Endothelial cell of umbilical vein (primary cell): ENCODE data around the gene BNC2. TPM values are rescaled to one million over a fixed set of nuclear protein-coding genes. Genes with fewer than 3 reads are reported as not detected.

Experiments
- BruUV-seq: library from RNA; stranded (reverse); fragments of 400-500 nt; replicated peaks from 2 replicates; lab custom pipeline; 2021; lab: Mats Ljungman, UMichigan
- CTCF ChIA-PET: fragments of 300-600, 350-600 bp; sonication (Branson Sonifier 250); formaldehyde crosslinking; loops from one replicate; lab custom pipeline; 2021; ENCODE audit warnings: antibody characterized with exemption, inconsistent platforms; lab: Charles Lee
- POLR2A ChIA-PET: fragments of 300-600, 350-600 bp; sonication (Branson Sonifier 250); formaldehyde crosslinking; loops from one replicate; lab custom pipeline; 2021; ENCODE audit warnings: antibody characterized with exemption, inconsistent platforms; lab: Charles Lee
- DNase-seq: peaks from one replicate; pipeline ENCODE4 v3.0.0-alpha.2; 2011; ENCODE audit warnings: low read depth, low spot score
- FAIRE-seq: peaks from 2 replicates; lab custom pipeline; 2011; peaks lifted over from hg19 to GRCh38; lab: Jason Lieb, UNC
- H2AFZ ChIP-seq: 2 replicates; pipeline ENCODE4 v1.6.0; 2012; ENCODE audit warnings: low read depth, low read length, control low read depth, inconsistent platforms
- H3K27ac ChIP-seq: 2 replicates; pipeline ENCODE4 v1.5.1; 2011; ENCODE audit warnings: low read depth, mild to moderate bottlenecking, control low read depth, low read length, moderate library complexity; ENCODE audit not compliant: insufficient read depth
- H3K27me3 ChIP-seq, 2 experiments: 2 replicates each; pipeline versions ENCODE4 v1.6.0 to v1.6.1; 2011; ENCODE audit warnings: low read length in 2 of 2, mixed read lengths in 1 of 2; ENCODE audit not compliant: control insufficient read depth in 2 of 2, insufficient read depth in 2 of 2
- H3K36me3 ChIP-seq, 2 experiments: 2 replicates in 1 of 2; 3 replicates in 1 of 2; pipeline ENCODE4 v1.5.1; 2011; ENCODE audit warnings: low read length in 2 of 2, mild to moderate bottlenecking in 1 of 2, moderate library complexity in 1 of 2; ENCODE audit not compliant: control insufficient read depth in 2 of 2, insufficient read depth in 2 of 2; ENCODE audit errors: extremely low read depth in 1 of 2
- H3K4me1 ChIP-seq: 3 replicates; pipeline ENCODE4 v1.5.1; 2011; ENCODE audit warnings: mild to moderate bottlenecking, low read length; ENCODE audit not compliant: control insufficient read depth, insufficient read depth; ENCODE audit errors: extremely low read depth
- H3K4me2 ChIP-seq: 2 replicates; pipeline ENCODE4 v1.6.1; 2011; ENCODE audit warnings: low read length, control low read depth, mixed read lengths; ENCODE audit not compliant: insufficient read depth
- H3K4me3 ChIP-seq, 3 experiments: fragments of 200-600 bp in 1 of 3; sonication (generic), shearing (Covaris generic) in 1 of 3; replicated peaks in 1 of 3; 2 replicates each; pipeline ENCODE4 v1.5.1; 2011 to 2016; ENCODE audit warnings: control low read depth in 3 of 3, low read length in 3 of 3, mild to moderate bottlenecking in 2 of 3, inconsistent platforms in 1 of 3, low read depth in 1 of 3, moderate library complexity in 1 of 3; ENCODE audit not compliant: insufficient read depth in 1 of 3
- H3K79me2 ChIP-seq: 2 replicates; pipeline ENCODE4 v1.6.0; 2012; ENCODE audit warnings: low read length, inconsistent platforms; ENCODE audit not compliant: control insufficient read depth, insufficient read depth
- H3K9ac ChIP-seq: replicated peaks from 2 replicates; pipeline ENCODE3; 2011; ENCODE audit warnings: low read length, control low read depth; ENCODE audit not compliant: insufficient read depth; ENCODE audit errors: extremely low read depth
- H3K9me1 ChIP-seq: replicated peaks from 3 replicates; pipeline ENCODE4 v1.6.0; 2011; ENCODE audit warnings: mild to moderate bottlenecking, low read length; ENCODE audit not compliant: control insufficient read depth, insufficient read depth; ENCODE audit errors: extremely low read depth
- H3K9me3 ChIP-seq: replicated peaks from 2 replicates; pipeline ENCODE4 v1.5.1; 2012; ENCODE audit warnings: low read length, inconsistent platforms; ENCODE audit not compliant: control insufficient read depth, insufficient read depth
- H4K20me1 ChIP-seq: replicated peaks from 2 replicates; pipeline ENCODE3; 2011; ENCODE audit warnings: mild to moderate bottlenecking, low read length; ENCODE audit not compliant: control insufficient read depth, insufficient read depth; ENCODE audit errors: extremely low read depth
- EZH2 ChIP-seq: IDR thresholded peaks from 2 replicates; pipeline ENCODE4 v1.6.1; 2012; ENCODE audit warnings: borderline replicate concordance, low read depth, mild to moderate bottlenecking, moderate library complexity, low read length, inconsistent platforms; ENCODE audit not compliant: severe bottlenecking
- FOS ChIP-seq: IDR thresholded peaks from 2 replicates; pipeline ENCODE4 v1.6.1; 2011; ENCODE audit warnings: mild to moderate bottlenecking, low read length, moderate library complexity, borderline replicate concordance; ENCODE audit not compliant: insufficient read depth
- GATA2 ChIP-seq: IDR thresholded peaks from 2 replicates; pipeline ENCODE4 v1.7.0; 2011; ENCODE audit warnings: low read depth, mild to moderate bottlenecking, moderate library complexity, mixed read lengths, low read length; ENCODE audit not compliant: insufficient read length, insufficient read depth
- JUN ChIP-seq: IDR thresholded peaks from 2 replicates; pipeline ENCODE4 v1.6.1; 2011; ENCODE audit warnings: borderline replicate concordance, low read depth; ENCODE audit not compliant: insufficient read length, insufficient read depth
- MYC ChIP-seq: IDR thresholded peaks from one replicate; pipeline ENCODE4 v1.6.1; 2011; ENCODE audit warnings: mild to moderate bottlenecking, low read depth, low read length
- POLR2A ChIP-seq: IDR thresholded peaks from 2 replicates; pipeline ENCODE4 v1.6.1; 2012; ENCODE audit warnings: low read depth, mild to moderate bottlenecking, control low read depth, low read length
- POLR2AphosphoS5 ChIP-seq: IDR thresholded peaks from 2 replicates; pipeline ENCODE4 v1.6.1; 2012; ENCODE audit warnings: low read depth, mild to moderate bottlenecking, control low read depth, low read length, moderate library complexity; ENCODE audit not compliant: insufficient read depth
- dilution Hi-C: fragments of 300-500 bp; cut with MboI; formaldehyde crosslinking; loops from one replicate; pipeline ENCODE4 v1.15.0; 2019; ENCODE audit warnings: low sequenced_read_pairs; ENCODE audit not compliant: extremely low pct_ligation_motif_present
- intact Hi-C: fragments of 100-400 bp; cut with micrococcal nuclease; formaldehyde crosslinking; loops from one replicate; pipeline ENCODE4 v1.10.0; 2022
- polyA plus RNA-seq, 4 experiments: library from polyadenylated mRNA; depleted of rRNA in 3 of 4; stranded (reverse) in 3 of 4; unstranded in 1 of 4; fragments of >200 nt; gene quantifications; 2 replicates each; pipeline versions ENCODE4 v1.2.1 to v1.2.3, GENCODE V29; 2011 to 2012; ENCODE audit warnings: missing spikeins in 1 of 4
- total RNA-seq: library from RNA; stranded (reverse); gene quantifications from 2 replicates; pipeline ENCODE4 v1.2.3, GENCODE V29; 2021
- TF ChIP-seq, protein P1 (sequence below), 2 donors: IDR thresholded peaks; 1 replicate in 1 of 2; 2 replicates in 1 of 2; pipeline ENCODE4 v1.5.1; 2011; ENCODE audit warnings: low read length in 2 of 2, mild to moderate bottlenecking in 2 of 2, moderate library complexity in 2 of 2, control low read depth in 1 of 2, inconsistent platforms in 1 of 2, low read depth in 1 of 2; ENCODE audit not compliant: insufficient read depth in 1 of 2; ENCODE audit errors: extremely low read depth in 1 of 2
- TF ChIP-seq, protein P2 (sequence below): IDR thresholded peaks from 2 replicates; pipeline ENCODE4 v1.6.1; 2011; ENCODE audit not compliant: insufficient read depth, insufficient read length

The BNC2 gene
- total and polyA plus RNA-seq, 2 donors (not counting 3 experiments of a cell fraction or from before 2014, with no cell fraction given): 12.1 to 34.3 TPM

DNA sequence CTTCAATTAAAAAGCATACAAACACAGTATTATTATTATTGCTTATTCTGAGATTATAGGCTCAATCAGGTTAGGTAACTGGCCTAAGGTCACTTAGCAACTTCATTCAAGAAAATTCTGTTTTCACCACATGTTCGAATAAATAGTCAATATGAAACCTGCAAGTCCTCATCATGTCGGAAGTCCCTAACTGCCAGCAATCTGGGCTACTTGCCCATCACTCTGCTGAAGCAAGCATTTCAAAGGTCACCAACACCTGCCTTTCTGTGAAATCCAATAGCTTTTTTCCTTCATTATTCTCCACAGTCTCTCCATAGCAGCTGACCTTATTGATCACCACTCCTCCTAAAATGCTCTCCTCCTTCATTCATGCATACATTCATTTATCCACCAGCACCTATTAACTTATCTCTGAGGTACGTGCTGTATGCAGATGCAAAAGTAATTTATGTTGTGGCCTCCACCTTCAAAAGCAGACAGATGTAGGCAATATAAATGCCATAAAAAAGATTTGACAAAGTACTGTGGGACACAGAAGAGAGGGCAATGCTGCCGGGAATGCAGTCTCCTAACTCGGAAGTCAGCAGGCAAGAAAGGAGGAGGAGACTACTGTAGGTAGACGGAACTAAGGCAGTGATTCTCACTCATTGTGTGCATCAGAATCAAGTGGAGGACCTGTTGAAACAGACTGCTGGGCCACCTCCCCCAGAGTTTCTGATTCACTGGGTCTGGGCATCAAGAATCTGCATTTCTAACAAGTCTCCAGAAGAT, 310.9 kb downstream of the BNC2 start:
- CTCF ChIA-PET: no interaction called here
- Histone ChIP-seq H3K9me1 (no peaks in the 10 kb centered on the region), H4K20me1 (no peaks in the 10 kb centered on the region), H3K4me3 (no peak overlapping the region), H3K9me3 (no peaks in the 10 kb centered on the region), H3K36me3 (no peaks in the 10 kb centered on the region), H3K27me3 (no peaks in the 10 kb centered on the region), H3K4me2 (no peak overlapping the region), H3K9ac (no peak overlapping the region), H3K4me1 (no peaks in the 10 kb centered on the region), H3K27ac (no peak overlapping the region), H2AFZ (no peak overlapping the region), H3K79me2 (no peaks in the 10 kb centered on the region)
- DNase-seq (no peak), FAIRE-seq (no peak)
- TF ChIP-seq MYC (no peak), POLR2AphosphoS5 (no peak), FOS (no peak), GATA2 (no peak), POLR2A (no peak), EZH2 (no peak), JUN (no peak)
- TF ChIP-seq, protein P1, sequence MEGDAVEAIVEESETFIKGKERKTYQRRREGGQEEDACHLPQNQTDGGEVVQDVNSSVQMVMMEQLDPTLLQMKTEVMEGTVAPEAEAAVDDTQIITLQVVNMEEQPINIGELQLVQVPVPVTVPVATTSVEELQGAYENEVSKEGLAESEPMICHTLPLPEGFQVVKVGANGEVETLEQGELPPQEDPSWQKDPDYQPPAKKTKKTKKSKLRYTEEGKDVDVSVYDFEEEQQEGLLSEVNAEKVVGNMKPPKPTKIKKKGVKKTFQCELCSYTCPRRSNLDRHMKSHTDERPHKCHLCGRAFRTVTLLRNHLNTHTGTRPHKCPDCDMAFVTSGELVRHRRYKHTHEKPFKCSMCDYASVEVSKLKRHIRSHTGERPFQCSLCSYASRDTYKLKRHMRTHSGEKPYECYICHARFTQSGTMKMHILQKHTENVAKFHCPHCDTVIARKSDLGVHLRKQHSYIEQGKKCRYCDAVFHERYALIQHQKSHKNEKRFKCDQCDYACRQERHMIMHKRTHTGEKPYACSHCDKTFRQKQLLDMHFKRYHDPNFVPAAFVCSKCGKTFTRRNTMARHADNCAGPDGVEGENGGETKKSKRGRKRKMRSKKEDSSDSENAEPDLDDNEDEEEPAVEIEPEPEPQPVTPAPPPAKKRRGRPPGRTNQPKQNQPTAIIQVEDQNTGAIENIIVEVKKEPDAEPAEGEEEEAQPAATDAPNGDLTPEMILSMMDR (IDR thresholded peaks at IDR 0.05; ENCODE audit: extremely low read depth in 1 of 2, insufficient read depth in 1 of 2, low read depth in 1 of 2, low read length in 2 of 2): no peak
- TF ChIP-seq, protein P2, sequence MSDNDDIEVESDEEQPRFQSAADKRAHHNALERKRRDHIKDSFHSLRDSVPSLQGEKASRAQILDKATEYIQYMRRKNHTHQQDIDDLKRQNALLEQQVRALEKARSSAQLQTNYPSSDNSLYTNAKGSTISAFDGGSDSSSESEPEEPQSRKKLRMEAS: no peak
- POLR2A ChIA-PET: no interaction called here
- no TSS peak for BruUV-seq
- dilution Hi-C loops: no loop called here
- intact Hi-C loops: no loop called here
